ENCODE results near the gene TMEM229B.
"Not testable (repeated sequence)": the region's sequence is repeated elsewhere in the genome, so short reads cannot be mapped to it uniquely, and the experiment has no call there.

The TMEM229B gene

GRCh38 chr14:67461996-67462395 lies 26.5 kb downstream of the TMEM229B start:
- H3K9me3 ChIP-seq (ENCODE audit: control insufficient read depth, low read length): no peaks in the 10 kb centered on the region
- no peak overlapping the region for H3K4me3 ChIP-seq (ENCODE audit: insufficient read depth, low read depth, low read length, poor library complexity, severe bottlenecking)
- no peaks in the 10 kb centered on the region for H3K36me3 ChIP-seq (ENCODE audit: control insufficient read depth, insufficient read depth, low read length)
- H3K27me3 ChIP-seq (replicated peaks; ENCODE audit: control insufficient read depth, insufficient read depth, low read length, poor library complexity, severe bottlenecking): no peaks in the 10 kb centered on the region
- no peaks in the 10 kb centered on the region for H3K4me1 ChIP-seq (ENCODE audit: control insufficient read depth, insufficient read depth, low read length, poor library complexity, severe bottlenecking)
- H3K27ac ChIP-seq (ENCODE audit: insufficient read depth, low read length, poor library complexity, severe bottlenecking): no peak overlapping the region
- DNase-seq: no peak

- Histone ChIP-seq H3K4me1 (ENCODE audit: control insufficient read depth, insufficient read depth, low read length, poor library complexity, severe bottlenecking) (no peaks in the 10 kb centered on the region), H3K36me3 (ENCODE audit: control insufficient read depth, insufficient read depth, low read length) (no peaks in the 10 kb centered on the region), H3K27ac (ENCODE audit: insufficient read depth, low read length, poor library complexity, severe bottlenecking) (no peak overlapping the region), H3K4me3 (ENCODE audit: insufficient read depth, low read depth, low read length, poor library complexity, severe bottlenecking) (no peak overlapping the region), H3K9me3 (ENCODE audit: control insufficient read depth, low read length) (no peaks in the 10 kb centered on the region), H3K27me3 (replicated peaks; ENCODE audit: control insufficient read depth, insufficient read depth, low read length, poor library complexity, severe bottlenecking) (no peaks in the 10 kb centered on the region)
- no peak for DNase-seq
These were observed 27.1 kb downstream of the TMEM229B start for GRCh38 chr14:67461341-67461985.

GRCh38 chr14:67459336-67459735 lies 29.2 kb downstream of the TMEM229B start:
- no peaks in the 10 kb centered on the region for H3K9me3 ChIP-seq (ENCODE audit: control insufficient read depth, low read length)
- H3K27me3 ChIP-seq (replicated peaks; ENCODE audit: control insufficient read depth, insufficient read depth, low read length, poor library complexity, severe bottlenecking): no peaks in the 10 kb centered on the region
- H3K4me1 ChIP-seq (ENCODE audit: control insufficient read depth, insufficient read depth, low read length, poor library complexity, severe bottlenecking): no peaks in the 10 kb centered on the region
- H3K27ac ChIP-seq (ENCODE audit: insufficient read depth, low read length, poor library complexity, severe bottlenecking): no peak overlapping the region
- no peaks in the 10 kb centered on the region for H3K36me3 ChIP-seq (ENCODE audit: control insufficient read depth, insufficient read depth, low read length)
- no peak for DNase-seq
- H3K4me3 ChIP-seq (ENCODE audit: insufficient read depth, low read depth, low read length, poor library complexity, severe bottlenecking): no peak overlapping the region

GRCh38 chr14:67457782-67458181 lies 30.7 kb downstream of the TMEM229B start:
- H3K4me3 ChIP-seq (ENCODE audit: insufficient read depth, low read depth, low read length, poor library complexity, severe bottlenecking): no peak overlapping the region
- DNase-seq: no peak
- H3K36me3 ChIP-seq (ENCODE audit: control insufficient read depth, insufficient read depth, low read length): no peaks in the 10 kb centered on the region
- no peak overlapping the region for H3K27ac ChIP-seq (ENCODE audit: insufficient read depth, low read length, poor library complexity, severe bottlenecking)
- H3K27me3 ChIP-seq (replicated peaks; ENCODE audit: control insufficient read depth, insufficient read depth, low read length, poor library complexity, severe bottlenecking): no peaks in the 10 kb centered on the region
- H3K4me1 ChIP-seq (ENCODE audit: control insufficient read depth, insufficient read depth, low read length, poor library complexity, severe bottlenecking): no peaks in the 10 kb centered on the region
- H3K9me3 ChIP-seq (ENCODE audit: control insufficient read depth, low read length): no peaks in the 10 kb centered on the region

- no peak overlapping the region for H3K27ac ChIP-seq (ENCODE audit: insufficient read depth, low read length, poor library complexity, severe bottlenecking)
- no peaks in the 10 kb centered on the region for H3K9me3 ChIP-seq (ENCODE audit: control insufficient read depth, low read length)
- no peaks in the 10 kb centered on the region for H3K36me3 ChIP-seq (ENCODE audit: control insufficient read depth, insufficient read depth, low read length)
- H3K27me3 ChIP-seq (replicated peaks; ENCODE audit: control insufficient read depth, insufficient read depth, low read length, poor library complexity, severe bottlenecking): no peaks in the 10 kb centered on the region
- no peak overlapping the region for H3K4me3 ChIP-seq (ENCODE audit: insufficient read depth, low read depth, low read length, poor library complexity, severe bottlenecking)
- no peak for DNase-seq
- no peaks in the 10 kb centered on the region for H3K4me1 ChIP-seq (ENCODE audit: control insufficient read depth, insufficient read depth, low read length, poor library complexity, severe bottlenecking)
These were observed 31.8 kb downstream of the TMEM229B start for GRCh38 chr14:67456732-67457131.

- H3K4me1 ChIP-seq (ENCODE audit: control insufficient read depth, insufficient read depth, low read length, poor library complexity, severe bottlenecking): no peaks in the 10 kb centered on the region
- DNase-seq: no peak
- H3K36me3 ChIP-seq (ENCODE audit: control insufficient read depth, insufficient read depth, low read length): no peaks in the 10 kb centered on the region
- H3K9me3 ChIP-seq (ENCODE audit: control insufficient read depth, low read length): no peaks in the 10 kb centered on the region
- no peak overlapping the region for H3K4me3 ChIP-seq (ENCODE audit: insufficient read depth, low read depth, low read length, poor library complexity, severe bottlenecking)
- H3K27me3 ChIP-seq (replicated peaks; ENCODE audit: control insufficient read depth, insufficient read depth, low read length, poor library complexity, severe bottlenecking): no peaks in the 10 kb centered on the region
- no peak overlapping the region for H3K27ac ChIP-seq (ENCODE audit: insufficient read depth, low read length, poor library complexity, severe bottlenecking)
These were observed 34.8 kb downstream of the TMEM229B start for GRCh38 chr14:67453575-67454300.

- H3K27ac ChIP-seq (ENCODE audit: insufficient read depth, low read length, poor library complexity, severe bottlenecking); DNase-seq; H3K27me3 ChIP-seq (replicated peaks; ENCODE audit: control insufficient read depth, insufficient read depth, low read length, poor library complexity, severe bottlenecking); H3K36me3 ChIP-seq (ENCODE audit: control insufficient read depth, insufficient read depth, low read length); H3K4me1 ChIP-seq (ENCODE audit: control insufficient read depth, insufficient read depth, low read length, poor library complexity, severe bottlenecking); H3K9me3 ChIP-seq (ENCODE audit: control insufficient read depth, low read length); H3K4me3 ChIP-seq (ENCODE audit: insufficient read depth, low read depth, low read length, poor library complexity, severe bottlenecking): not testable (repeated sequence)
These were observed 36.9 kb downstream of the TMEM229B start for GRCh38 chr14:67451667-67452066.

- H3K4me3 ChIP-seq (ENCODE audit: insufficient read depth, low read depth, low read length, poor library complexity, severe bottlenecking): no peak overlapping the region
- DNase-seq: no peak
- no peaks in the 10 kb centered on the region for H3K9me3 ChIP-seq (ENCODE audit: control insufficient read depth, low read length)
- no peaks in the 10 kb centered on the region for H3K4me1 ChIP-seq (ENCODE audit: control insufficient read depth, insufficient read depth, low read length, poor library complexity, severe bottlenecking)
- no peak overlapping the region for H3K27ac ChIP-seq (ENCODE audit: insufficient read depth, low read length, poor library complexity, severe bottlenecking)
- H3K36me3 ChIP-seq (ENCODE audit: control insufficient read depth, insufficient read depth, low read length): no peaks in the 10 kb centered on the region
- H3K27me3 ChIP-seq (replicated peaks; ENCODE audit: control insufficient read depth, insufficient read depth, low read length, poor library complexity, severe bottlenecking): no peaks in the 10 kb centered on the region
These were observed 39.4 kb downstream of the TMEM229B start for GRCh38 chr14:67449096-67449495.

GRCh38 chr14:67447033-67447381 lies 41.5 kb downstream of the TMEM229B start:
- Histone ChIP-seq H3K36me3 (ENCODE audit: control insufficient read depth, insufficient read depth, low read length) (no peaks in the 10 kb centered on the region), H3K4me3 (ENCODE audit: insufficient read depth, low read depth, low read length, poor library complexity, severe bottlenecking) (no peak overlapping the region), H3K27me3 (replicated peaks; ENCODE audit: control insufficient read depth, insufficient read depth, low read length, poor library complexity, severe bottlenecking) (no peaks in the 10 kb centered on the region), H3K4me1 (ENCODE audit: control insufficient read depth, insufficient read depth, low read length, poor library complexity, severe bottlenecking) (no peaks in the 10 kb centered on the region), H3K9me3 (ENCODE audit: control insufficient read depth, low read length) (no peaks in the 10 kb centered on the region), H3K27ac (ENCODE audit: insufficient read depth, low read length, poor library complexity, severe bottlenecking) (no peak overlapping the region)
- no peak for DNase-seq

- no peaks in the 10 kb centered on the region for H3K4me1 ChIP-seq (ENCODE audit: control insufficient read depth, insufficient read depth, low read length, poor library complexity, severe bottlenecking)
- H3K27ac ChIP-seq (ENCODE audit: insufficient read depth, low read length, poor library complexity, severe bottlenecking): no peak overlapping the region
- H3K27me3 ChIP-seq (replicated peaks; ENCODE audit: control insufficient read depth, insufficient read depth, low read length, poor library complexity, severe bottlenecking): no peaks in the 10 kb centered on the region
- no peak for DNase-seq
- no peaks in the 10 kb centered on the region for H3K9me3 ChIP-seq (ENCODE audit: control insufficient read depth, low read length)
- no peaks in the 10 kb centered on the region for H3K36me3 ChIP-seq (ENCODE audit: control insufficient read depth, insufficient read depth, low read length)
- H3K4me3 ChIP-seq (ENCODE audit: insufficient read depth, low read depth, low read length, poor library complexity, severe bottlenecking): no peak overlapping the region
These were observed 42.0 kb downstream of the TMEM229B start for GRCh38 chr14:67446371-67447032.

All from effector memory CD4-positive, alpha-beta T cell (primary cell).